GM21737 (cell line): Measurements from ENCODE around the gene PLXNC1.
A peak's percentile ranks its signal among the peaks of the same experiment; 100 is the strongest.

Experiments used
- ATAC-seq: cut with Tn5 transposase; IDR thresholded peaks from one replicate; pipeline ENCODE4 v1.9.1; 2021; ENCODE audit warnings: mild to moderate bottlenecking, moderate library complexity; ENCODE audit not compliant: unreplicated experiment

Gene PLXNC1

GRCh38 chr12:94229902-94230301 lies 81.5 kb downstream of the PLXNC1 start:
- ATAC-seq = no peak

GRCh38 chr12:94230357-94230905 lies 82.1 kb downstream of the PLXNC1 start:
- no peak for ATAC-seq

GRCh38 chr12:94231709-94232108 lies 83.3 kb downstream of the PLXNC1 start:
- no peak for ATAC-seq

- ATAC-seq = no peak
Measured at GRCh38 chr12:94235848-94236247, 87.5 kb downstream of the PLXNC1 start.

GRCh38 chr12:94239332-94239993 lies 91.1 kb downstream of the PLXNC1 start:
- no peak for ATAC-seq

- ATAC-seq = peak; percentile 73
Measured at GRCh38 chr12:94240171-94240570, 91.8 kb downstream of the PLXNC1 start.

- ATAC-seq = no peak
Measured at GRCh38 chr12:94242901-94243300, 94.5 kb downstream of the PLXNC1 start.

- ATAC-seq = peak; percentile 65
Measured at GRCh38 chr12:94244165-94245133, 96.1 kb downstream of the PLXNC1 start.

- ATAC-seq = no peak
Measured at GRCh38 chr12:94245631-94246383, 97.4 kb downstream of the PLXNC1 start.

- ATAC-seq = no peak
Measured at GRCh38 chr12:94247246-94247645, 98.9 kb downstream of the PLXNC1 start.

- ATAC-seq = no peak
Measured at GRCh38 chr12:94248582-94248981, 100.2 kb downstream of the PLXNC1 start.

- ATAC-seq = no peak
Measured at GRCh38 chr12:94250130-94250529, 101.8 kb downstream of the PLXNC1 start.

GRCh38 chr12:94254270-94254669 lies 105.9 kb downstream of the PLXNC1 start:
- ATAC-seq = no peak

- no peak for ATAC-seq
Measured at GRCh38 chr12:94255006-94255405, 106.6 kb downstream of the PLXNC1 start.

- ATAC-seq = no peak
Measured at GRCh38 chr12:94255428-94255827, 107.1 kb downstream of the PLXNC1 start.

- ATAC-seq = peak; percentile 39
Measured at GRCh38 chr12:94258593-94258992, 110.2 kb downstream of the PLXNC1 start.

GRCh38 chr12:94260017-94260416 lies 111.6 kb downstream of the PLXNC1 start:
- ATAC-seq = no peak

- ATAC-seq = no peak
Measured at GRCh38 chr12:94260717-94261116, 112.3 kb downstream of the PLXNC1 start.

- no peak for ATAC-seq
Measured at GRCh38 chr12:94261119-94261518, 112.7 kb downstream of the PLXNC1 start.

GRCh38 chr12:94261786-94262185 lies 113.4 kb downstream of the PLXNC1 start:
- ATAC-seq = no peak
